Breast epithelium (tissue), 3 donors: ENCODE measurements around the gene ALDH1A3.

Experiments used
- CTCF ChIP-seq, 3 donors: fragments of 450-650 bp; IDR thresholded peaks; one replicate each; pipeline ENCODE4 v1.5.1; 2016 to 2017; ENCODE audit warnings: antibody characterized with exemption in 3 of 3, mild to moderate bottlenecking in 3 of 3, moderate library complexity in 3 of 3
- POLR2A ChIP-seq: fragments of 450-650 bp; IDR thresholded peaks from one replicate; pipeline ENCODE4 v1.6.1; 2016; ENCODE audit warnings: antibody characterized with exemption, mild to moderate bottlenecking, moderate library complexity
- POLR2AphosphoS5 ChIP-seq, 3 donors: sonication (generic); formaldehyde crosslinking; IDR thresholded peaks; one replicate each; pipeline ENCODE4 v1.6.1; 2017; ENCODE audit warnings: antibody characterized with exemption in 3 of 3

DNA sequence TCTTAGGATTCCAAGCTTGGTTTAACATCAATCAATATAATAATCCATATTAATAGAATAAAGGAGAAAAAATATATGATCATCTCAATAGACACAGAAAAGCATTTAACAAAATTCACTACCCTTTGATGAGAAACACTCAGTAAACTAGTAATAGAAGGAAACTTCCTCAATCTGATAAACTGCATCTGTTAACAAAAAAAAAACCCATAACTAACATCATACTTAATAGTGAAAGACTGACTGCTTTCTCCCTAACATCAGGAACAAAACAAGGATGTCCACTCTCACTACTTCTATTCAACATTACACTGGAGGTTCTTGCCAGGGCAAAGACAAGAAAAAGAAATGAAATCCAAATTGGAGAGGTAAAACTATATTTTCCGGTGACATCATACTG lies 70.1 kb downstream of the ALDH1A3 start:
- TF ChIP-seq POLR2AphosphoS5 (IDR thresholded peaks at IDR 0.05) (no peak), POLR2A (no peak), CTCF (IDR thresholded peaks at IDR 0.05) (no peak)
